BJ (cell line): ENCODE results near the gene PLCXD1. TPM values are rescaled to one million over a fixed set of nuclear protein-coding genes. Genes with fewer than 3 reads are reported as not detected.

ENCODE experiments used
- CTCF ChIA-PET: fragments of 350-600 bp; formaldehyde crosslinking; extraction: SDS; loops from one replicate; lab custom pipeline; 2021; ENCODE audit warnings: antibody characterized with exemption, inconsistent platforms; lab: Yijun Ruan, JAX
- POLR2A ChIA-PET: fragments of 300-600 bp; sonication (Branson Sonifier 250); formaldehyde crosslinking; extraction: SDS; loops from one replicate; lab custom pipeline; 2021; ENCODE audit warnings: antibody characterized with exemption; lab: Charles Lee
- DNase-seq: peaks from one replicate; pipeline ENCODE4 v3.0.0-alpha.2; 2011; ENCODE audit warnings: low read depth
- H3K27me3 ChIP-seq: 2 replicates; pipeline ENCODE4 v1.6.0; 2011; ENCODE audit warnings: low read length; ENCODE audit not compliant: control insufficient read depth, insufficient read depth
- H3K36me3 ChIP-seq: 2 replicates; pipeline ENCODE4 v1.5.1; 2011; ENCODE audit warnings: low read length; ENCODE audit not compliant: control insufficient read depth, insufficient read depth
- H3K4me3 ChIP-seq: 2 replicates; pipeline ENCODE4 v1.5.1; 2011; ENCODE audit warnings: low read depth, mild to moderate bottlenecking, control low read depth, low read length
- polyA plus RNA-seq: library from polyadenylated mRNA; depleted of rRNA; stranded (reverse); fragments of >200 nt; gene quantifications from 2 replicates; pipeline ENCODE4 v1.2.3, GENCODE V29; 2011
- TF ChIP-seq, protein P1 (sequence below): IDR thresholded peaks from 2 replicates; pipeline ENCODE4 v1.5.1; 2011; ENCODE audit warnings: low read depth, mild to moderate bottlenecking, control low read depth, inconsistent platforms, low read length, moderate library complexity; ENCODE audit not compliant: insufficient read depth

The PLCXD1 gene
- polyA plus RNA-seq, 1 experiment = 6.4 TPM

DNA sequence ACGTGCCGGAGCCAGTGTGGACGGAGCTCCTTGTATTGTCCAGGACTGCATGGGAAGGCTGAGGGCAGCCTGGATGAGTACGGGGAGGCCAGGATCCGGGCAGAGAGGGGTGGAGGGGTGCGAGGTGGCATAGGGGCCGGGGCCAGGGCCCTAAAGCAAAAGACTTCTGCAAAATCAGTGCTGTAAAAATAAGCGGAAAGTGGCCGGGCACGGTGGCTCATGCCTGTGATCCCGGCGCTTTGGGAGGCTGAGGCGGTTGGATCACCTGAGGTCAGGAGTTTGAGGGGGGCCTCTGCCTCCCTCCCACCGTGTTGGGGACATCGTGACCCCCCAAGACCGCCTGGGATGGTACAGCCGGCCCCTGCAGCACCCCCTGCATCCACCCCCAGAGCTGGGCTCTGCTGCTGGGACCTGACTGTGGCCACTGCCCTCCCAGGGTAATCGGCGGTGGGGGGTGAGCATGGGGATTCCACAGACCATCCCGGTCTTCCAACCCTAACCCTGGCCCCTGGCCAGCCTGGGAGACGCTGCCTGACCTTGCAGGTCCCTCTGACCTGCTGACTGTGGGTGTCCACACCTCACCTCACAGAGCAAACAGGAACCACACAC, 23.4 kb upstream of the PLCXD1 start:
- H3K36me3 ChIP-seq = no peaks in the 10 kb centered on the region
- ChIA-PET CTCF (no interaction called here), POLR2A (no interaction called here)
- no peak for DNase-seq
- no peak overlapping the region for H3K4me3 ChIP-seq
- no peaks in the 10 kb centered on the region for H3K27me3 ChIP-seq
- TF ChIP-seq, protein P1, sequence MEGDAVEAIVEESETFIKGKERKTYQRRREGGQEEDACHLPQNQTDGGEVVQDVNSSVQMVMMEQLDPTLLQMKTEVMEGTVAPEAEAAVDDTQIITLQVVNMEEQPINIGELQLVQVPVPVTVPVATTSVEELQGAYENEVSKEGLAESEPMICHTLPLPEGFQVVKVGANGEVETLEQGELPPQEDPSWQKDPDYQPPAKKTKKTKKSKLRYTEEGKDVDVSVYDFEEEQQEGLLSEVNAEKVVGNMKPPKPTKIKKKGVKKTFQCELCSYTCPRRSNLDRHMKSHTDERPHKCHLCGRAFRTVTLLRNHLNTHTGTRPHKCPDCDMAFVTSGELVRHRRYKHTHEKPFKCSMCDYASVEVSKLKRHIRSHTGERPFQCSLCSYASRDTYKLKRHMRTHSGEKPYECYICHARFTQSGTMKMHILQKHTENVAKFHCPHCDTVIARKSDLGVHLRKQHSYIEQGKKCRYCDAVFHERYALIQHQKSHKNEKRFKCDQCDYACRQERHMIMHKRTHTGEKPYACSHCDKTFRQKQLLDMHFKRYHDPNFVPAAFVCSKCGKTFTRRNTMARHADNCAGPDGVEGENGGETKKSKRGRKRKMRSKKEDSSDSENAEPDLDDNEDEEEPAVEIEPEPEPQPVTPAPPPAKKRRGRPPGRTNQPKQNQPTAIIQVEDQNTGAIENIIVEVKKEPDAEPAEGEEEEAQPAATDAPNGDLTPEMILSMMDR = no peak

DNA sequence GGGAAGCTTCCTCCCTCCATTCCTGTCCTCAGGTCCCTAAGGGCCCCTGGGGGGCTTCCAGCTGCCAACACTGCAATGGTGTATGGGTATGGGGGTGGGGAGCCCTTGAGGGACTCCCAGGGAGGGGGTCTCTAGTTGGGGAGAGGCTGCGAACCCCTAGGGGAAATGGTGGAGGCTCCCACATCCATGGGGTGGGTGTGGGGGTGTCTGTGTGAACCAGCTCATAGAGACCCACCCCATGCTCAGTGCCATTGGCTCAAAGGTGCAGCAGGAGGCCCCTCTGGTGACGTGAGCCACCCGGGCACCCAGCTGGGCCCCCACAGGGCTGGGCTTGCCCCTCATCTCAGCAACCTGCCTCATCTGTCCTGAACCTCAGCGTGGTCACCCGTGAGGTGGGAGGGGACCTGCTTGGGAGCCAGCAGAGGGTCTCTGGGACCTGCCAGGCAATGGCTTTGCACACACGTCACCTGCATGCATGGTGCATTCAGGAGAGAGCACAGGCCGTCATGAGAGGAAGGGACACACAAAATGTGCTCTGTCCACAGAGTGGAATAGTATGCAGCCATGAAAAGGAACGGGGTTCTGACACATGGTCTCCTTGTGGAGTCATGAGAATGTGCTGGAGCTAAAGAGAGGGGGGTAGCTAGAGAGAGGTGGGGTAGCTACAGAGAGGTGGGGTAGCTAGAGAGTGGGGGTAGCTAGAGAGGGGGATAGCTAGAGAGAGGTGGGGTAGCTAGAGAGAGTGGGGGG, 22.7 kb upstream of the PLCXD1 start:
- ChIA-PET CTCF (no interaction called here), POLR2A (no interaction called here)
- TF ChIP-seq, protein P1 = no peak
- Histone ChIP-seq H3K27me3 (no peaks in the 10 kb centered on the region), H3K4me3 (no peak overlapping the region), H3K36me3 (no peaks in the 10 kb centered on the region)
- no peak for DNase-seq

DNA sequence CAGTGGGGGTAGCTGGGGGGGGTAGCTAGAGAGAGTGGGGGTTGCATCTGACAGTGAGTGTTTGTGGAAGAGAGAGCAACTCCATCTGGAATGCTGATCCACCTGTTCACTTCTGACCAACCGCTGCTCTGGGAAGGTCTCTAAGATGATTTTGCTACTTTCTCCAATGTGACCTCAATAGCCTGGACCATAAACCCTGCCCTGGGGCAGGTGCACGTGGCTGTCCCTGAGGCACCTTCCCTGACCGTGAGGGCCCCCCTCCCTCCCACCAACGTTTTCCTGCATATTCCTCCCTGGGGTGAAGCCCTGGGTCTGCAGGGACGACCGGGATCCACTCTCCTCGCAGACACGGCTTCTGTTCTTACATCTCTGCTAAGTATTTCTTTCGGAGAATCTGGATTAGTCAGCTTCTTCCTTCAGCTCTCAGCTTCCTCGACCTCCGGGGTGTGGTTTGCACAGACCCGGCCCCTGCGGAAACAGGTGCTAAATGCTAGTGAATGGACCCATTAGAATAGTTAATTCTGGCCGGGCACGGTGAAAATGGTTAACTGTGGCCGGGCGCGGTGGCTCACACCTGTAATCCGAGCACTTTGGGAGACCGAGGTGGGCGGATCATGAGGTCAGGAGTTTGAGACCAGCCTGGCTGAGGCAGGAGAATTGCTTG, 21.4 kb upstream of the PLCXD1 start:
- POLR2A ChIA-PET = no interaction called here
- Histone ChIP-seq H3K27me3 (no peaks in the 10 kb centered on the region), H3K4me3 (no peak overlapping the region), H3K36me3 (no peaks in the 10 kb centered on the region)
- TF ChIP-seq, protein P1 = no peak
- no peak for DNase-seq
- CTCF ChIA-PET = no interaction called here

DNA sequence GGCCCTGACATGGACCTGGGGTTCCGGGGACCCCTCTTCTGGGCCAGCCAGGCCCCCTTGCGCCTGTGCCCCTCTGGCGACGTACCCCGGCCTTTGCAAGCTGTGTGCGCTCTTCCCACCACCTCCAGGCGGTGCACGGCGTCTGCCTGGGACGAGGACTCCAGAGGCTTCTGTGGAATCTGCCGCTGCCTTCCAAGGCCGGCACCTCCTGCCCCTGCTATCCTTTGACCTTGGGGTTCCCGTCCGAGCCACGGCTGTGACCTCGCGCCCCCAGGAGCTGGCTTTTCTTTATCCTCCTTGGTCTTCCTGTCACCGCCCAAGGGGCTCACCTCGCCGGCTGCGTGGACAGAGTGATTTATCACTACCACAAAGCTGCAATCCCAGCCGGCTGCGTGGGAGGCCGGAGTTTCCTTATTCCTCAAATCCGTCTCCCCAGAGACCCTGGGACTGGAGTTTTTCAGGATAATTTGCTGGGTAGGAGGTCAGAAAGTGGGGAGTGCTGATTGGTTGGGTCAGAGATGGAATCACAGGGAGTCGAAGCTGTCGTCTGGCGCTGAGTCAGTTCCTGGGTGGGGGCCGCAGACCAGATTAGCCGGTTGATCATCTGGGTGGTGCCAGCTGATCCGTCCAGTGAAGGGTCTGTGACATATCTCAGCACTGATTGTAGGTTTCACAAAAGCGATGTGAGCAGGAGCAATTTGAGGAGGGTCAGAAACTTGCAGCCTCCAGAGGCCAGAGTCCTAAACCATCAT, 19.8 kb upstream of the PLCXD1 start:
- Histone ChIP-seq H3K36me3 (no peaks in the 10 kb centered on the region), H3K4me3 (no peak overlapping the region), H3K27me3 (no peaks in the 10 kb centered on the region)
- TF ChIP-seq, protein P1 = no peak
- ChIA-PET POLR2A (no interaction called here), CTCF (no interaction called here)
- DNase-seq = no peak

DNA sequence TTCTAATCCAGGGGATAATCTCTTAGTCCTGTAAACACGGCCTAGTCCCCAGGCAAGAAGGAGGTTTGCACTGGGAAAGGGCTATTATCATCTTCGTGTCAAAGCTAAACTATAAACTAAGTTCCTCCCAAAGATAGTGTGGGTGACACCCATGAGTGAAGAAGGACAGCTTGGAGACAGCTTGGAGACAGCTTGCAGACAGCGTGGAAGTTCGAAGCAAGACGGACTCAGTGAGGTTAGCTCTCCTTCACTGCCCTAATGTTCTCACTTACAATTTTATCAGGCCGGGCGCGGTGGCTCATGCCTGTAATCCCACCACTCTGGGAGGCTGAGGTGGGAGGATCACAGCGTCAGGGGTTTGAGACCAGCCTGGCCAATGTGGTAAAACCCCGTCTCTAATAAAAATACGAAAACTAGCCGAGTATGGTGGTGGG, 19.2 kb upstream of the PLCXD1 start:
- no peaks in the 10 kb centered on the region for H3K36me3 ChIP-seq
- TF ChIP-seq, protein P1 = no peak
- ChIA-PET POLR2A (no interaction called here), CTCF (no interaction called here)
- no peak overlapping the region for H3K4me3 ChIP-seq
- no peaks in the 10 kb centered on the region for H3K27me3 ChIP-seq
- no peak for DNase-seq
